Vagina (tissue), 2 donors: ENCODE measurements around the gene HMGN1.
A peak's percentile ranks its signal among the peaks of the same experiment; 100 is the strongest.

Experiments used
- POLR2A ChIP-seq, 2 donors: fragments of 450-650 bp; IDR thresholded peaks; one replicate each; pipeline ENCODE4 v1.6.1; 2017; ENCODE audit warnings: antibody characterized with exemption in 2 of 2, mild to moderate bottlenecking in 2 of 2, moderate library complexity in 2 of 2
- POLR2AphosphoS5 ChIP-seq, 2 donors: sonication (generic); formaldehyde crosslinking; IDR thresholded peaks; one replicate each; pipeline ENCODE4 v1.9.0; 2017; ENCODE audit warnings: antibody characterized with exemption in 2 of 2, mild to moderate bottlenecking in 2 of 2, low read depth in 1 of 2; ENCODE audit not compliant: insufficient read depth in 1 of 2
- TF ChIP-seq, protein P1 (sequence below), 3 experiments: fragments of 450-650 bp in 2 of 3; fragments of 200-600 bp in 1 of 3; sonication (generic) in 1 of 3; IDR thresholded peaks; one replicate each; pipeline ENCODE4 v1.5.1; 2017 to 2019; ENCODE audit warnings: antibody characterized with exemption in 3 of 3, mild to moderate bottlenecking in 2 of 3, moderate library complexity in 2 of 3

DNA sequence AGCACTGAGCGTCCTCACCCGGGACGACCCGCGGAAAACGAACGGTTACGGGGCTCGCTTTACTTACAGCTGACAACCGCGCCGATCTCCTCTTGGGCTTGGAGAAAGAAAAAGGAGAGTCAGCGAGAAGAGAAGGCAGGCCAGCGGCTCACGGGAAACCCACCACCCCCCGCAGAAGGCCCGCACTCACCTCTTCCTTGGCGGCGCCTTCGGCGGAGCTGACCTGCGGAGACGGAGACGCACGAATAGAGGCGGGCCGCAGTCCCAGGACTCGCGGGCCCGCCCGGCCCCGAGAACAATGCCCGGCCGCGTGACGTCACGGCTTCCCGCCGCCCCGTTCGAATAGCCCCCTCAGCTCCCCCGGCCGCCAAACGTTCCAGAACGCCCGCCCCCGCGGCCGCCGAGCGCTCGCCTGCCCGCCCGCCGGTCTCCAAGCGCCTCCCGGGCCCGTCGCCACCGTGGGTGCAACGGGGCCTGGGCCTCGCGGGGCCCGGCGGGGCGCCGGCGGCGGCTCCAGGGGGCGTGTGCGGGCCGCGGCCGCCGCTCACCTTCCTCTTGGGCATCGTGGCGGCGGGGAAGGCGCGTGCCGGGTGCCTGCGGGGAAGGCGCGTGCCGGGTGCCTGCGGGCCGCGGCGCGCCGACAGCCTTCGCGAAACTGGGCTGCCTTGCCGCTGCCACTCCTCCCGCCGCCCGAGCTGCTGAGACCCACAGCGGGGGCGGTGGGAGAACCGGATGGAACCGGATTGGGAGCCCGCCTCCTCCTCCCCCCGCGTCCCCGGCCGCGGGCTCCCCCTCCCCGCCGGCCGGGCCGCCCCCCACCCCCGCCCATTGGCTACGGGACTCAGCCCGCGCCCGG, at the start of gene HMGN1:
- TF ChIP-seq, protein P1, sequence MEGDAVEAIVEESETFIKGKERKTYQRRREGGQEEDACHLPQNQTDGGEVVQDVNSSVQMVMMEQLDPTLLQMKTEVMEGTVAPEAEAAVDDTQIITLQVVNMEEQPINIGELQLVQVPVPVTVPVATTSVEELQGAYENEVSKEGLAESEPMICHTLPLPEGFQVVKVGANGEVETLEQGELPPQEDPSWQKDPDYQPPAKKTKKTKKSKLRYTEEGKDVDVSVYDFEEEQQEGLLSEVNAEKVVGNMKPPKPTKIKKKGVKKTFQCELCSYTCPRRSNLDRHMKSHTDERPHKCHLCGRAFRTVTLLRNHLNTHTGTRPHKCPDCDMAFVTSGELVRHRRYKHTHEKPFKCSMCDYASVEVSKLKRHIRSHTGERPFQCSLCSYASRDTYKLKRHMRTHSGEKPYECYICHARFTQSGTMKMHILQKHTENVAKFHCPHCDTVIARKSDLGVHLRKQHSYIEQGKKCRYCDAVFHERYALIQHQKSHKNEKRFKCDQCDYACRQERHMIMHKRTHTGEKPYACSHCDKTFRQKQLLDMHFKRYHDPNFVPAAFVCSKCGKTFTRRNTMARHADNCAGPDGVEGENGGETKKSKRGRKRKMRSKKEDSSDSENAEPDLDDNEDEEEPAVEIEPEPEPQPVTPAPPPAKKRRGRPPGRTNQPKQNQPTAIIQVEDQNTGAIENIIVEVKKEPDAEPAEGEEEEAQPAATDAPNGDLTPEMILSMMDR (IDR thresholded peaks at IDR 0.05), result no peak
- TF ChIP-seq POLR2A (IDR thresholded peaks at IDR 0.05), result peak in 1 of 2 donors; percentile 80
- TF ChIP-seq POLR2AphosphoS5 (IDR thresholded peaks at IDR 0.05; ENCODE audit: insufficient read depth in 1 of 2, low read depth in 1 of 2), result peak in 1 of 2 donors; percentile 50
